GM19328 (cell line): Measurements from ENCODE around the gene FEZ2.

Source experiments
- ATAC-seq: cut with Tn5 transposase; IDR thresholded peaks from one replicate; pipeline ENCODE4 v1.9.1; 2021; ENCODE audit warnings: mild to moderate bottlenecking, moderate library complexity; ENCODE audit not compliant: unreplicated experiment

FEZ2 gene

DNA sequence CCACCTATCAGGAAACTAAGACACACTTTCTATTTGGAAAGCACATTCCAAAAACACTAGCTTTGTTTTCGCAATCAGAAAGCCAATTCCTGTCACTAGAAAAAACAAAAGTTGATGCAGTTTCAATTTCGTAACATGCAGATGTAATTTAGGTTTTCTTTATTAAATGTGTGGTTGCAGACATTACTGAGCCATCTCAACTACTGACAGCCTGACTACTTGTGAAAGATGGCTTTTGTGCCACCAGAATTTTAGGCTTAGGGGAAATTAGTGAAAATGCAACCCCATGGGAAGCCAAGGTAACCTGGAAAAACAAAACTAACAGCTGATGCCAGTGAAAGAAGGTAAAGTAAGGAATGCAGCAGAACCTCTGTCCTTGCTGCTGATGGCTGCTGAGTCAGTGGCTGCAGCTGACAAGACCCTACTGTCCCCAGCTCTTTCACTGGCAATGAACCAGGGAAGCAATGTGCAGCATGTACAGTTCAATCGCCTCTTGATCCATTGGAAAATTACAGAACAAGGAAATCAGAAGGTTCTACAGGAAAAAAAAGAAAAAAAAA, 34.9 kb downstream of the FEZ2 start:
- ATAC-seq, result no peak

DNA sequence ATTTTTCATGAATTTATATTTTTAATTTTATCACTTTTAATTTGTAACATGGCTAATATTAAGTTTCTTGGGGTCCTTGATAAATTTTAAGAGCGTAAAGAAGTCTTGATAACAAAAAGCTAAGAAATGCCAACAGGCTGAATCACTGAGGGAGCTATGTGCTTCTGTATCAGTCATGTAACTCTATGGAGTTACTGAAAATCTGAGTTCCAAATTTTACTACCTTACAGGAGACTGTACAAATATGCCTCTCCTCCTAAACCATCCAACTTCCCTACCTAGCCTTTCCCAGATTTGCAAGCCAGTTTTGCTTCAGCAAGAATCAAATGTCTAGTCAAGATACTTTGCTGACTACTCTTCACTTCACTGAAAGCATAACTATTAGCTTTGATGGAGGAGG, 35.7 kb downstream of the FEZ2 start:
- no peak for ATAC-seq

DNA sequence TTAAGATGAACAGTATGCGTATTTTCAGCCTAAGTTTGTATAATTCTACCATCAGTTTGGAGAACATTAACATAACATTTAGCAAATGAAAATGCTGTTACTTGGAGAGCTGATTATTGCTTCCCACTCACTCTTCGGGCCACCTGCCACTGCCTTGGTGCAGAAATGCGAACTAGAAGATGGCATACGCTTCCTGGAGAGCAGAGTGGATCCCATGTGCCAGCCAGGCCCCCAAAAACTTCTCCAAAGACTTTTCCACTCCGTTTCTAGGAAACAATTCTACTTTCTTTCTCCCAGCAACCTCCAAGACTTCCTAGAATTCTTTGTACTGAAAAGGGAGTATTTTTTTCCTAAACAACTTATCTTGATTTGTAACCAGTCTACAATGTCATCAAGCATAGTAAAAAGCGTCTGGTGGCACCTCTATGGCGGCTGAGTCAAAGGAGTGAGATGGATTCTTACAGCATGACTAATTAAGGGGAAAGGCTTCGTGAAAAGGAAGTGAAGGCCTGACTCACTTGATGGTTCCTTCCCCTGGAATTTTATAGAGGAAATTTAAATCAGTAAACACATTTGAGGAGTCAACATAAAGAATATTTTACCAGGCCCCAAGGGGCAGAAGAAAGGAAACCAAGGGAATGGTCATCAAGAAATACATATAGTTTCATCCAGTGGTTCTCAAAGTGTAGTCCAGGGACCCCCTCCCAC, 36.6 kb downstream of the FEZ2 start:
- no peak for ATAC-seq

DNA sequence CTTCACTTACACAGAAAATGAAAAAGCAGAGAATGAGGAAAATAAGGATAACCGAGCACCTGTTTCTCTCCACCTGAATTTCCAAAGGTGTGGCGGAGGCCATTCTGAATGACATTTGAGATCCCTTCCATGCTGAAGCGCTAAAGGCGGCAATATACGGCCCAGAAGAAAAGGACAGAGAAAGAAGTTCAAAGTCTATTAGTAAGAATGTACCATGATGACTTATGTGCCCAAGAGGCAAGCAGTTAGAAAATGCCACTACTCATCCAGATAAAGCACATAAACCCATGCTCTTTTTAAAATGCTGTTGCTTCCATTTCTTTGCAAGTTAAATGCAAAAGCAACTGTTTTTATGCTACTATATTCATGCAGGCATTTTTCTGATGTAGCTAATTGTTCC, 37.2 kb downstream of the FEZ2 start:
- ATAC-seq, result no peak

DNA sequence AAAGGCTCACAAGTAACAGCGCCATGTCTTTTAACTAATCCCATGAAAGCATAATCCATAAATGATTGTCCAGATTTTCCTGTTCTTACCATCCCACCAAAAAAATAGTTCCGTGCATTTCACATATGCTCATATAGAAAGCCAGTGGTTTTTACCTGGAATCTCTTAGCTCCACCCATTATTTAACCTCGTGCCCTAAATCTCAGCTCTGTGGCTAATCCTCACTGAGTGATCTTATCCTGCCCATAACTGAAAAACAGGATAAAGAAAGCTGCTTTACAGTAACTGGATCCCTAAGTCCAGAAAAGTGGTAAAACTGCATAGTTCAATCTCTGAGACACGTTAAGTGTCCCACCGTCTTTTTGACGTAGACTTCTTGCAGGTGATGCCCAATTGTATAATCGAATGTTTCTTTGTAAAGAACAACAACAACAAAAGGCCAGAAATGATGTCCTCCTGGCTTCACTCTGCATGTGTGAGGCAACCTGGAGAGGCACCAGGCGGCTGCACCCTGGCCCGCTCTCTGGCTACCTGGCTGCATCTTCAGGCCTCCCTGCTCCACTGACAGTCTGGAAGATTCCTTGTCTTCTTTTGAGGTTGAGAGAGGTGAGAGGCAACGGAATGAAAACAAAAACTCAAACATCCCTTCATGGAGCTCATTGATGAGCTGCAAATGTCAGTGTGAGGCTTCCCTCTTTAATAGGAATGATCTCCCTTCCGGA, 38.6 kb downstream of the FEZ2 start:
- ATAC-seq, result no peak

DNA sequence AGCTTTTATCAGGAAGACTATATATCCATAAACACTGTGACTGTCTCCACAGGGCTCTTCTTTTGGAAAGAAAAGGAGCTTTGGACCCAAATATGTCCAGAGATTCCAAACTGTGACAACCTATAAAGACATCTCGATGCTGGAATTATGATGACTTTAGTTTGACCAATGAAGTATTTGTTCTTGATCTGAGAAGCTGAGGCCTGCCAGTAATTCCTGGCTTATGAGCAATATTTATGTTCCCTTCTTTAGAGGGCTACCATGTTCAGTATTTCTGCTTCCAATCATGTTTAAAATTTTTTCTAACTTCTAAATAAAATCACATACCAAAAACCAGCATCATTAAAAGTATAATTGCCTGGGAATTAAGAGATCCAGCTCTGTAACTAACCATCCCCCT, 41.1 kb downstream of the FEZ2 start:
- ATAC-seq, result no peak

DNA sequence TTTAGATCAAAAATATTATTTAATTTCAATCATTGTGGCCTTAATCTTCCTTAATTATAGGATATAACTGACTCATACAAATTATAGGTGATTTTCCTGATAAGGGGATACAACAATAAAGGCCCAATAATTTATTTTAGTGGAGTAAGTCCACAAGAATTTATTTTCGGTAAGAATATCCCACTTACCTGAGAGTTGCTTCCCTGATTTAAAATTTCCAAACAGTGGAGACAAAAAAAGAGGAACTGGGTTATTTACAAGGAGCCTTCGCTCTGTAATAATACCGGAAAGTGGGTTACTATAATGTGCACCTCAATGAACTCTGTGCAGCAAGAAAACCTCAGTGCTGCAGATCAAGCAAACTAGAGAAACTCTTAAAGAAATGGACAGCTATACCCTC, 42.2 kb downstream of the FEZ2 start:
- ATAC-seq, result no peak

DNA sequence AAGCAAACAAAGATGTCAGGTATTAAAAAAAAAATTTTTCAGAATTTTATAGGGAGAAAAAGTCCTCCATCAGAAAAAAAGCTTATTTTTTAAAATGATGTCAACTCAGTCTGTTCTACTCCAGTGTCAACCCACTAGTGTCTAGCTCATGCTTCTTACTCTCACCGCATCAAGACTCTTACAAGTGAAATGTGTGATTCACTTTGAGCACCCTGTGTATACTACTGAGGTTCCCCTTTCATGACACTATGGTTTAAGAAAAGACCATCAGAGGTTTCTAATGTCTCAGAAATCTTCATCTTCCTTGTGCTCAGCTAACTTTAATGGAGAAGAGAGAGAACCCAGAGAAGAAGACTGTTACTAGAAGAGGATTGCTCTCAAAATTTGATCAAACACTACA, 43.4 kb downstream of the FEZ2 start:
- ATAC-seq, result no peak

DNA sequence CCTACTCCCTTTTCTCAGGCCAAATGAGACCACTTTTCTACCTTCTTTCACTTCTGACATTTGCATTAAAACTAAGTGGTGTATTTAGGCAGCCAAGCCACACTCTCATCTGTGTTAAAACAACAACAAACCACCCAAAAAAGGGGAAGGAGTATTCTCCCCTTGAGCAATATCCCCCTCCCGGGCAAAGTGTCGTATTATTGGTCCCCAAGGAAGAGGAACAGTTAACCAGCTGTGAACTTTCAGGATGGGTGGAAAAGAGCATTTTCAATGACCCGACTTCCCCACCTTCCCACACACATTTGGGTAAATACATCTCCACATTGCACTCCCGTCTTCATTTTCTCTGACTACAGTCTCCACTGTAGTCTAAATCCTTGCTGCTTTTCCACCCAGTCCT, 44.3 kb downstream of the FEZ2 start:
- ATAC-seq, result no peak

DNA sequence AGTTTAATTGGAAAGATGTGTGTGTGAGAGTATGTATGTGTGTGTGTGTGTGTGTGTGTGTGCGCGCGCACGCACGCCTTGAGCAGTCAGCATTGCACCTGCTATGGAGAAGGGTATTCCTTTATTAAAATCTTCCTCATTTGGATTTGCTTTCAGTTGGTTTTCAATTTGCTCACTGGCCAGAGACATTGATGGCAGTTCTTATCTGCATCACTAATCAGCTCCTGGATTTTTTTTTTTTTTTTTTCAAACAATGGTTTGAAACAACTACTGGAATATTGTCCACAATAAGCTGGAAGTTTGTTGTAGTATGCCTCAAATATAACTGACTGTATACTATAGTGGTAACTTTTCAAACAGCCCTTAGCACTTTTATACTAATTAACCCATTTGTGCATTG, 48.0 kb downstream of the FEZ2 start:
- ATAC-seq, result no peak

DNA sequence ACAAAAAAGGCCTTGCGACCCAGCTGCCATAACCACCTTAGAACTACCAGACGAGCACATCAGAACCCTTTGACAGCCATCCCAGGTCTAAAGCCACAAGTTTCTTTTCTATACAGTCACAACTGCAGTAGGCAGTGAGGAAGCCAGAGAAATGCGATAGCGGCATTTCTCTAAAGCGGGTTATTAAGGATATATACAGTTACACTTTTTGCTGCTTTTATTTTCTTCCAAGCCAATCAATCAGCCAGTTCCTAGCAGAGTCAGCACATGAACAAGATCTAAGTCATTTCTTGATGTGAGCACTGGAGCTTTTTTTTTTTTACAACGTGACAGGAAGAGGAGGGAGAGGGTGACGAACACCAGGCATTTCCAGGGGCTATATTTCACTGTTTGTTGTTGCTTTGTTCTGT, 48.8 kb downstream of the FEZ2 start:
- ATAC-seq, result no peak

DNA sequence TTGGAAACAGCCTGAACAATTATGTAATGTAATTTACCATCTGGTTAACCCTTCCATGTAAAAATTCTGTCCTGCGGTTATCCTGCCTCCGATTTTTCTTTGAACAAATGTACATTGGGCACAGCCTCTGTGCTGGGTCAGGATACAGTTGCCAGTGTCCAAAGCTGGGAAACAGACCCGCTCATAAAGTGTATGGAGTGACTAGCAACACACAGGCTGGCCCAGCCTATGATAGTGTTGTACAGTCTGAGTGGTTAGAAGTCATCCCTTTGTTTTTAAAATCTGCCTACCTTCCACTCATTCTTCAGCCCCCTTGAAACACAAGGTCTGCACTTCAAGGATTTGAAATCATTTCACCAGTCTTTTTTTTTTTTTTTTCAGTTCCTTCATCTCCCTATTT, 50.1 kb downstream of the FEZ2 start:
- no peak for ATAC-seq

DNA sequence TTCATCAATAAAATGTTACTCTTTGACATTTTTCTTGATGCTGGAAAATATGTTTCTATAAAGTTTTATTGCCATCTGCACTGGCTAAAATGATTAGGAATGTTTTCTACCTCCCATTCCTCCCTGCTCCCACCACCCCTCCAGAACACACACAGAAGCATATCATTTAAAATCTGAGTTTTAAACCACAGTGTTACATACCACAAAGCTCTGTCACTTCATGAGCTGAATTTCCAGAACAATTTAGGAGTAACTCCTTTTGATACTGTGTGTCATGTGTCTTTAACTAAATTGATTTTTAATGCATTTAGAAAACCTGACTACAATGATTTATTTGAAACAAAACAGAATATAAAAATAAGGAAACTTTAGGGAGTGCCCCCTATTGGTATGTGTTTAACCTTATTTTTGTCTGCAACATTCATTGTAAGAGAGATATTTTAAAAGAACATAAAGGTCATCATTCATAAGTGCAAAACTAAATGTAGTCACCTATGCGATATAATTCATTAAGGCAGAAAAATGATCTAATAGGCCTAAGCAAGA, 52.0 kb downstream of the FEZ2 start:
- no peak for ATAC-seq

DNA sequence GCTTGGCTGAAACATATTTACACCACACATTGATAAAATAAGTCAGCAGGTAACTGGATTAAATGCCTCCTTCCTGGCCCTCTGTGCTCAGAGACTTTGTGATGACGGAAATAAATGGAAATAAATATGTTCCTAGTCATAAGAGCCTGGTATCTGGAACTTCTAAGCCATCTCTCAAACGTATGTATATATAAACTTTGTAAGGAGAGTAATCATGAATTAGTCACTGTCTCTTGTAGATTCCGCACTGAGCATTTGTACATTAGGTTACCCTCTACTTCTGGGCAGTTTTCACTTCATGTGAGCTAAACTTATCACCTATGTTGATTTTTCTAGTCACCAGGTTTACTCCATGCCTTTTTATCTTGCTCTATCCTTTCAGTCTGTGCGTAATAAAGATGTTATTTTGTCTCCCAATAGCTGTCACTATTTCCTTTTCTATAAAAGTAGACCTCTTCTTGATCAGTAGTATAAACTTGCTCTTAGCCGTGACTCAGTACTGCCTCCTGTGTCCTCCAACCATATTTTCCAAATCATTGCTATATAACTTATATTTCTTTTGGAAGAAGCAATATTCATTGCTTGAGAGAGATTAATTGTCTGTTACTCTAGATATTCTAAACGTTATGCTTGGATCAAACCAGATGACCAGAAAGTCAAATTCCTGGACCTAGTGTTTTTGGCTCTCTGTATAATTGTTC, 53.2 kb downstream of the FEZ2 start:
- ATAC-seq, result no peak

DNA sequence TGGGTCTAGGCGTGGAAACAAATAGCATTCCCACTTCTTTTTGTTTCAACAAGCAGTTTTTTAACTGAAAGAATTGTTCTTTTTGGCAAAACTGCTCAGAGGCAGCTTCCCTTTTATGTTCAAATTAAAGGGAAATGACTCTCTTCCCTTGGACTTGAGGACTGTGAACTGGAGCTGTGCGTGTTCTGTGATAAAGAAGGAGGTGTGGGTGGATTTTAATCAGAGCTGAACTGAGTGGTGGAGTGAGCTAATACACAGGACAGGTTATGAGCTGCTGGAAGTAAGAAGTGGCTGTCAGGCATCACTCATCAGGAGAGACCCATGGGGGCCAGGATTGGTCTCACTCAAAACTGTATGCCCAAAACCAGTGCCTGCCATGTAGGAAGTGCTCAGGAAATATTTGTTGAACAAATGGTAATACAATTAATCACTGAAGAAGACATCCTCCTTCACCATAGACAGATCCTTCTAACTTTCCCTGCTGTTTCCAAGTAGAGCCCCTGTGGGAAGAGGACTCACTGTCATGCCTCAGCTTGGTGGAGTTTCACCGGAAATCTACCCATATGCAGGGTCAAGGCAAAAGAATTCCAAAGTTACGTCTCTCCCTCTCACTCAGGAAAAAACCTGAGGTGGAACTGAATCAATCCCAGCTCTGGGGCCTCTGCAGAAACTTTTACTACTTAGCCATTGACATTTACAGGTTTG, 55.9 kb downstream of the FEZ2 start:
- ATAC-seq, result no peak

DNA sequence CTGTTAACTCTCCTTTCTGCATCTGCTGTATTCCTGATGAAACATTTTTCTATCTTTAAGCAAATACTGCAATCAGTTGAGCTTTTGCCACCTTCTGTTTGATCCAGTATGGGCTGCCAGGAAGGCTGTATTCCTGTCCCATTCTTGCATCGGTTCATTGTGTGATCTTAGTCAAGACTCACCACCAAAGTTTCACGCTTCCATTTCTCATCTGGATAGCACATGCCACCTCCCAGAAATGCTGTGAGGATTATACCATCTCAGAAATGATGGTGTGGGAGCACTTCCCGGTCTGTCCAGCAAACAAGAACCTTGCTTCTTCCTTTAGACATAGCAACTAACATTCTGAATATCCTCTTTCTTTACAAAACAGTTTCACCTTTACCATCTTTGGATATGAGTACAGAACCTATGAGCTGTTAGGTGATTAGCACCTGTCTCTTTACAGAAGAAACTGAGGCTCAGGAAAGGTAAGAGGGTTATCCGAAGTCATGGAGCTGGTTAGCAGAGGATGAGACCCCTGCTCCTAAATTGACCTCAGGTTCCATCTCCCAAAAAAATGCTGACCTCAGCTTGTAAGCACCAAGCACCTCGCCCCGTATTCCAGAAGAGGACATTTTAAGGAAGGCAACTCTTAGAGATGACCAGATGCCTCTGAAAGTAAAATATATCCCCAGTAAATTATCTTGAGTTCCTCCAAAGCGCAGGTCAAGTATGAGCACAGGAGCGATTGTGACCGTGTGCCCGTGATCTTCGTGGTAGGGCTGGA, 56.8 kb downstream of the FEZ2 start:
- no peak for ATAC-seq

DNA sequence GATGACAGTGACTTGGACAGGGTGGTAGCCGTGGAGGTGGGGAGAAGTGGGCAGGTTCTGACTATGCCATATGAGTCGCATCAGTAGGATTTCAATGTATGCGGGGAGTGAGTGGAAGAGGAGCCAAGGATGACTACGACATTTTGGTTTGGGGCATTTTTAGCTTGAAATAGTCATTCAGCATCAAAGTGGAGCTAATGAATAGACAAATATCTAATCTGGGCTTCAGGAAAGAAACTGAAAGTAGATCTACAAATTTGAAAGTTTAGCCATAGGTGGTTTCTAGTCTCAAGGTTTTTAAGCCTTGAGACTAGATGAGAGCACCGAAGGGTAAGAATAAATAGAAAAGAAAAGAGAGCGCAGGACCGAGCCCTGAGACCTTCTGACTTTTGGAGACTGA, 58.3 kb downstream of the FEZ2 start:
- peak; percentile 63 for ATAC-seq

DNA sequence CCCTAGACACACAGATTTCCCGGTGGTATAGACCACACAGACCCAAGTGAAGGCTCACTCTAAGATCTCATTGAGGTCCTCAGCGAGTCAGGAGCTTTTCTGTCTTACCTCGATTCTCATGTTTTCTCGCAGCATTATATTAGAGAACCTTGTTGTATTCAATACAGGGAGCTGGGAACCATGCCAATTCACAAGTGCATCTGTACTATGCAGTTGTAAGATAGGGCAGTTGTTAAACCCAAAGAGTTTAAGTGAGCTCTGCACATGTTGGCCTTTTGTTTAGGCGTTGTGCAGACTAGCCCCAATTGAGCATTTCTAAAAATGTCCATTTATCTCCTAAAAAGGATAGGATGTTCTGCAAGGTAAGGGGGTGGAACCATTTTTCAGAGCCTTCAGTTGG, 59.6 kb downstream of the FEZ2 start:
- no peak for ATAC-seq

DNA sequence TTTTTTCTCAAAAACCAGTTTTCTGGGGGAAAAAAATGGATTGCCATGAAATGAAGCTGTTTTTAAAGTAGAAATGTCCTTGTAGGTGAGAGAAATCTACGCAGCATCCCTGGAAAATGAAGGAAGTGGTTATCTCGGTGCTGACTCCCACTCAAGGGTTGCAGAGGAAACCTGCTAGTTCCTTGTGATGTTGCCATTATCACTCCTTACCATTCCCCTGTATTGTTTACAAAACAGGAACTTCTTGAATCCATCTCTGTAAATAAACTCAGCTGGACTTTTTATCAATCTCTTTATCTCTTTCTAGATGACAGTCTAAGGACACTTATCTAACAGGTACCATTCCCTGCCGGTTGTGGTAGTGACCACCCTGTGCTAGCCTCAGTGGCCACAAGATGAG, 61.2 kb downstream of the FEZ2 start:
- no peak for ATAC-seq

DNA sequence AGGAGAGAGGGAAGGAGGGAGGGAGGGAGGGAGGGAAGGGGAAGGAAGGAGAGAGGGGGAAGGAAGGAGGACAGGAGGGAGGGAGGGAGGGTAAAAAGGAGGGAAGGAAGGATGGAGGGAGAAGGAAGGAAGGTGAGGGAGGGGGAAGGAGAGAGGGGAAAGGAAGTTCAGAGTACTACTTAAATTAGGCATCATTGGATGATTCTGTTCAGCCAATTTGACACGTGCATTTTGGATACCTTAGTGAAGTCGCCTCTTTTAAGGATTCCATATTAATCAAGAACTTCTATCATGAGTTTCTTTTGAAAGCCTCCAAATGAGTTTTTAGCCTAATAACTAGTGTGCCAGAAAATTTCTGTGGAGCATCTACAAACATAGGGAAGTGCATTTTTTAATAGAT, 62.9 kb downstream of the FEZ2 start:
- no peak for ATAC-seq
